SK-N-SH (cell line): Measurements from ENCODE around the gene PCSK2. TPM values are rescaled to one million over a fixed set of nuclear protein-coding genes. Genes with fewer than 3 reads are reported as not detected.

ENCODE experiments used
- CTCF ChIA-PET: fragments of 300-600, 350-600 bp; formaldehyde crosslinking; extraction: SDS; loops from one replicate; lab custom pipeline; 2021; lab: Yijun Ruan, JAX
- POLR2A ChIA-PET: fragments of 350-600 bp; sonication (Branson Sonifier 250); formaldehyde crosslinking; extraction: SDS; loops from one replicate; lab custom pipeline; 2020; ENCODE audit warnings: antibody characterized with exemption, inconsistent platforms; lab: Yijun Ruan, JAX
- DNase-seq: peaks from one replicate; pipeline ENCODE4 v3.0.0; 2012
- H2AFZ ChIP-seq: fragments of 200-600 bp; sonication (generic); 2 replicates; pipeline ENCODE4 v1.8.1; 2016; ENCODE audit warnings: antibody characterized with exemption, mild to moderate bottlenecking, low read depth
- H3F3A ChIP-seq: fragments of 200-600 bp; sonication (generic); replicated peaks from 2 replicates; pipeline ENCODE3; 2016; ENCODE audit warnings: antibody characterized with exemption, mild to moderate bottlenecking; ENCODE audit not compliant: insufficient read depth
- H3K27ac ChIP-seq, 2 experiments: fragments of 200-500 bp in 1 of 2; fragments of 200-600 bp in 1 of 2; sonication (Bioruptor generic) in 1 of 2; sonication (generic), shearing (Covaris generic) in 1 of 2; 2 replicates each; pipeline versions ENCODE4 v1.5.1 to v1.6.1; 2014 to 2016; ENCODE audit warnings: low read depth in 2 of 2, inconsistent platforms in 1 of 2, low read length in 1 of 2, mild to moderate bottlenecking in 1 of 2, mixed read lengths in 1 of 2
- H3K27me3 ChIP-seq: fragments of 200-600 bp; sonication (generic), shearing (Covaris generic); 2 replicates; pipeline ENCODE4 v1.6.1; 2016; ENCODE audit warnings: mixed run types; ENCODE audit not compliant: insufficient read depth
- H3K36me3 ChIP-seq, 2 experiments: fragments of 200-500 bp in 1 of 2; fragments of 200-600 bp in 1 of 2; sonication (Bioruptor generic) in 1 of 2; sonication (generic) in 1 of 2; replicated peaks in 1 of 2; 2 replicates each; pipeline versions ENCODE3 to v1.5.1; 2014 to 2016; ENCODE audit warnings: low read length in 1 of 2, mild to moderate bottlenecking in 1 of 2; ENCODE audit not compliant: insufficient read depth in 2 of 2, control insufficient read depth in 1 of 2
- H3K4me1 ChIP-seq, 2 experiments: fragments of 200-500 bp in 1 of 2; fragments of 200-600 bp in 1 of 2; sonication (Bioruptor generic) in 1 of 2; sonication (generic), shearing (Covaris generic) in 1 of 2; 2 replicates each; pipeline versions ENCODE4 v1.5.1 to v1.6.1; 2014 to 2016; ENCODE audit warnings: low read depth in 1 of 2, low read length in 1 of 2, mixed run types in 1 of 2; ENCODE audit not compliant: insufficient read depth in 2 of 2, control insufficient read depth in 1 of 2
- H3K4me2 ChIP-seq: fragments of 200-600 bp; sonication (generic), shearing (Covaris generic); 2 replicates; pipeline ENCODE4 v1.6.1; 2017; ENCODE audit warnings: mixed run types
- H3K4me3 ChIP-seq, 2 experiments: fragments of 200-500 bp in 1 of 2; fragments of 200-600 bp in 1 of 2; sonication (Bioruptor generic) in 1 of 2; sonication (generic), shearing (Covaris generic) in 1 of 2; 2 replicates each; pipeline versions ENCODE4 v1.5.1 to v1.8.1; 2014 to 2016; ENCODE audit warnings: low read depth in 2 of 2, inconsistent platforms in 1 of 2, low read length in 1 of 2, mild to moderate bottlenecking in 1 of 2, mixed read lengths in 1 of 2, moderate library complexity in 1 of 2
- H3K79me2 ChIP-seq: fragments of 200-600 bp; sonication (generic); 2 replicates; pipeline ENCODE4 v1.8.1; 2017; ENCODE audit warnings: mild to moderate bottlenecking; ENCODE audit not compliant: insufficient read depth
- H3K9ac ChIP-seq: fragments of 200-600 bp; sonication (generic); 2 replicates; pipeline ENCODE4 v1.6.1; 2017; ENCODE audit warnings: mixed run types
- H3K9me2 ChIP-seq: fragments of 200-600 bp; sonication (generic); 2 replicates; pipeline ENCODE4 v1.6.1; 2017; ENCODE audit warnings: mixed run types
- H3K9me3 ChIP-seq: fragments of 200-600 bp; sonication (generic); 2 replicates; pipeline ENCODE4 v1.6.1; 2017; ENCODE audit warnings: mixed run types, mild to moderate bottlenecking, moderate library complexity
- H4K20me1 ChIP-seq: fragments of 200-600 bp; sonication (generic); 2 replicates; pipeline ENCODE4 v1.6.1; 2017; ENCODE audit warnings: mild to moderate bottlenecking, mixed run types; ENCODE audit not compliant: insufficient read depth
- ELF1 ChIP-seq: IDR thresholded peaks from 2 replicates; pipeline ENCODE4 v1.4.0; 2012
- GABPA ChIP-seq: IDR thresholded peaks from 2 replicates; pipeline ENCODE4 v1.4.0; 2012; ENCODE audit warnings: low read depth, mild to moderate bottlenecking
- GATA2 ChIP-seq: sonication (generic); formaldehyde crosslinking; IDR thresholded peaks from 2 replicates; pipeline ENCODE4 v1.5.0; 2020; ENCODE audit warnings: mild to moderate bottlenecking, missing genetic modification reagents
- NRF1 ChIP-seq: IDR thresholded peaks from 2 replicates; pipeline ENCODE4 v1.6.1; 2012; ENCODE audit warnings: low read depth, mild to moderate bottlenecking, low read length
- POLR2AphosphoS5 ChIP-seq: IDR thresholded peaks from 2 replicates; pipeline ENCODE4 v1.6.1; 2012; ENCODE audit warnings: low read depth, low read length
- RCOR1 ChIP-seq: fragments of 150-350 bp; IDR thresholded peaks from 2 replicates; pipeline ENCODE4 v1.6.1; 2017; ENCODE audit warnings: antibody characterized with exemption, low read length
- SIN3A ChIP-seq: IDR thresholded peaks from 2 replicates; pipeline ENCODE4 v1.6.1; 2012; ENCODE audit warnings: low read depth, mild to moderate bottlenecking, low read length, moderate library complexity, borderline replicate concordance
- TAF1 ChIP-seq: IDR thresholded peaks from 2 replicates; pipeline ENCODE4 v1.6.1; 2012; ENCODE audit warnings: low read depth, mild to moderate bottlenecking, low read length, moderate library complexity, borderline replicate concordance
- WGBS: methylation state at CpG from one replicate; pipeline ENCODE4 v1.1.6; 2017; ENCODE audit warnings: low lambda C conversion rate; 5-methylcytosine and 5-hydroxymethylcytosine counted together
- polyA plus RNA-seq, 3 experiments: library from polyadenylated mRNA; depleted of rRNA; stranded (reverse); fragments of >200 nt; gene quantifications; 2 replicates each; pipeline ENCODE4 v1.2.3, GENCODE V29; 2012
- small RNA-seq, 7 experiments: library from RNA; depleted of rRNA; stranded (forward); fragments of <200 nt; gene quantifications; one replicate each; pipeline ENCODE3, GENCODE V24; 2012
- TF ChIP-seq, protein P1 (sequence below): IDR thresholded peaks from 2 replicates; pipeline ENCODE4 v1.4.0; 2012; ENCODE audit warnings: low read depth, borderline replicate concordance
- TF ChIP-seq, protein P2 (sequence below): fragments of 150-350 bp; IDR thresholded peaks from 2 replicates; pipeline ENCODE4 v1.6.1; 2017; ENCODE audit warnings: antibody characterized with exemption, low read length, low read depth, borderline replicate concordance
- TF ChIP-seq, protein P3 (sequence below): IDR thresholded peaks from 2 replicates; pipeline ENCODE4; 2012
- TF ChIP-seq, protein P4 (sequence below): IDR thresholded peaks from 2 replicates; pipeline ENCODE4 v1.4.0; 2012; ENCODE audit warnings: low read depth, borderline replicate concordance

The PCSK2 gene
- polyA plus RNA-seq, 1 of the 3 experiments (the other 2 are of a cell fraction) = not detected

DNA sequence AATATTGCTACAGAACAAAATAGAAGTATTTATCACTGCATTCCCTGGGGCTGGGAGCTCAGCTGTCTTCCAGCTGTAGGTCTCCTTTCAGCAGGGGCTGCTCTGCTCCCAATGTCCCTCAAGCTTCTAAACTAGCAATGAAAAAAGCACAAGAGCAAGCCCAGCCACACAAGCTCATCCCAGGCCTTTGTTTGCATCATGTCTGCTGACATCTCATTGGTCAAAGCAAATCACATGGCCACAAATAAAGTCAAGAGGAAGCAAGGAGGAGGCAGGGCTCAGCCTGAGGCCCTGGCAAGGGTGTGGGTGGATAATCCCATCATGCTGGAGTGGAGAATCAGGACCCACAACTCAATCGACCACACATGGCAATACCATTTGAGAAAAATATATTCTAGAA is 306.6 kb downstream of the PCSK2 start:
- TF ChIP-seq ELF1 (no peak), SIN3A (no peak)
- TF ChIP-seq, protein P1, sequence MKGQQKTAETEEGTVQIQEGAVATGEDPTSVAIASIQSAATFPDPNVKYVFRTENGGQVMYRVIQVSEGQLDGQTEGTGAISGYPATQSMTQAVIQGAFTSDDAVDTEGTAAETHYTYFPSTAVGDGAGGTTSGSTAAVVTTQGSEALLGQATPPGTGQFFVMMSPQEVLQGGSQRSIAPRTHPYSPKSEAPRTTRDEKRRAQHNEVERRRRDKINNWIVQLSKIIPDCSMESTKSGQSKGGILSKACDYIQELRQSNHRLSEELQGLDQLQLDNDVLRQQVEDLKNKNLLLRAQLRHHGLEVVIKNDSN = peak; percentile 89
- no peaks in the 10 kb centered on the region for H3K36me3 ChIP-seq
- H4K20me1 ChIP-seq = no peaks in the 10 kb centered on the region
- H3K4me2 ChIP-seq = no peak overlapping the region
- H3K79me2 ChIP-seq = no peaks in the 10 kb centered on the region
- CTCF ChIA-PET = interaction anchor here (1.1 to 6.3 kb wide), 5 partner anchors 13 to 406 kb away, joined by 3 to 37 read pairs (median 3); no protein-coding TSS in a partner anchor
- WGBS = 52% methylated on average over 1 of the region's 1 CpG
- H3K27me3 ChIP-seq = no peaks in the 10 kb centered on the region
- peaks cover 3 to 9% of the 10 kb centered on the region in 2 experiments; a peak in 2 of 4 replicates for H3K4me1 ChIP-seq
- peak; percentile 39 for DNase-seq
- no peaks in the 10 kb centered on the region for H3K9me2 ChIP-seq
- POLR2A ChIA-PET = no interaction called here
- H3K4me3 ChIP-seq = no peak overlapping the region
- peak overlapping the region; percentile 59 for H2AFZ ChIP-seq
- H3F3A ChIP-seq = peaks cover 6% of the 10 kb centered on the region
- no peak overlapping the region for H3K27ac ChIP-seq
- H3K9ac ChIP-seq = no peak overlapping the region
- H3K9me3 ChIP-seq = no peaks in the 10 kb centered on the region

DNA sequence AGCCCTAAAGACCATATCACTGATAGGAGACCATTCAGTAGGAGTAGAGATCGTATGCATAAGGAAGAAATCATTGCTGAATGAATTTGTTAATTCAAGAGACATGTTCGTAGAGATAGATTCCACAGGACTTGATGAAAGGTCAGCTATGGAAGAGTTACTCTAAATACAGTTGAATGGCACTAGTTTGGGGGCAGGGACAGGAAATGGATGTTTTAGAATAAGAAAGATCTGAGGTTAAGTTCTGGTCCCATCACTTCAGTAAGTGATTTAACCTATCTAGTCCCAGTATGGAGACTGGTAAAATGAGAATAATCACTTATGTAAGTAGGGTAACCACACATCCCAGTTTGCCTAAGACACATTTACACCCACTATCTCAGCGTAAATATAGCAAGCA is 307.2 kb downstream of the PCSK2 start:
- Histone ChIP-seq H2AFZ (no peak overlapping the region), H3K27ac (no peak overlapping the region), H3K9me3 (no peaks in the 10 kb centered on the region), H3K4me1 (peaks cover 3 to 11% of the 10 kb centered on the region in 2 experiments; a peak in 2 of 4 replicates)
- no peak for TF ChIP-seq TAF1
- TF ChIP-seq GABPA = no peak
- no peak for TF ChIP-seq GATA2
- TF ChIP-seq, protein P2, sequence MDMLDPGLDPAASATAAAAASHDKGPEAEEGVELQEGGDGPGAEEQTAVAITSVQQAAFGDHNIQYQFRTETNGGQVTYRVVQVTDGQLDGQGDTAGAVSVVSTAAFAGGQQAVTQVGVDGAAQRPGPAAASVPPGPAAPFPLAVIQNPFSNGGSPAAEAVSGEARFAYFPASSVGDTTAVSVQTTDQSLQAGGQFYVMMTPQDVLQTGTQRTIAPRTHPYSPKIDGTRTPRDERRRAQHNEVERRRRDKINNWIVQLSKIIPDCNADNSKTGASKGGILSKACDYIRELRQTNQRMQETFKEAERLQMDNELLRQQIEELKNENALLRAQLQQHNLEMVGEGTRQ = no peak
- no peak for TF ChIP-seq NRF1
- TF ChIP-seq, protein P3, sequence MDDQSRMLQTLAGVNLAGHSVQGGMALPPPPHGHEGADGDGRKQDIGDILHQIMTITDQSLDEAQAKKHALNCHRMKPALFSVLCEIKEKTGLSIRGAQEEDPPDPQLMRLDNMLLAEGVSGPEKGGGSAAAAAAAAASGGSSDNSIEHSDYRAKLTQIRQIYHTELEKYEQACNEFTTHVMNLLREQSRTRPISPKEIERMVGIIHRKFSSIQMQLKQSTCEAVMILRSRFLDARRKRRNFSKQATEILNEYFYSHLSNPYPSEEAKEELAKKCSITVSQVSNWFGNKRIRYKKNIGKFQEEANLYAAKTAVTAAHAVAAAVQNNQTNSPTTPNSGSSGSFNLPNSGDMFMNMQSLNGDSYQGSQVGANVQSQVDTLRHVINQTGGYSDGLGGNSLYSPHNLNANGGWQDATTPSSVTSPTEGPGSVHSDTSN = no peak
- TF ChIP-seq ELF1 = no peak
- TF ChIP-seq, protein P4, sequence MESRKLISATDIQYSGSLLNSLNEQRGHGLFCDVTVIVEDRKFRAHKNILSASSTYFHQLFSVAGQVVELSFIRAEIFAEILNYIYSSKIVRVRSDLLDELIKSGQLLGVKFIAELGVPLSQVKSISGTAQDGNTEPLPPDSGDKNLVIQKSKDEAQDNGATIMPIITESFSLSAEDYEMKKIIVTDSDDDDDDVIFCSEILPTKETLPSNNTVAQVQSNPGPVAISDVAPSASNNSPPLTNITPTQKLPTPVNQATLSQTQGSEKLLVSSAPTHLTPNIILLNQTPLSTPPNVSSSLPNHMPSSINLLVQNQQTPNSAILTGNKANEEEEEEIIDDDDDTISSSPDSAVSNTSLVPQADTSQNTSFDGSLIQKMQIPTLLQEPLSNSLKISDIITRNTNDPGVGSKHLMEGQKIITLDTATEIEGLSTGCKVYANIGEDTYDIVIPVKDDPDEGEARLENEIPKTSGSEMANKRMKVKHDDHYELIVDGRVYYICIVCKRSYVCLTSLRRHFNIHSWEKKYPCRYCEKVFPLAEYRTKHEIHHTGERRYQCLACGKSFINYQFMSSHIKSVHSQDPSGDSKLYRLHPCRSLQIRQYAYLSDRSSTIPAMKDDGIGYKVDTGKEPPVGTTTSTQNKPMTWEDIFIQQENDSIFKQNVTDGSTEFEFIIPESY = no peak
- TF ChIP-seq POLR2AphosphoS5 = no peak
- no peak for TF ChIP-seq RCOR1
- TF ChIP-seq, all 33 proteins: peak for 0
- no peak overlapping the region for H3K4me3 ChIP-seq
- DNase-seq = no peak
- H3F3A ChIP-seq = peaks cover 6% of the 10 kb centered on the region
- H3K9me2 ChIP-seq = no peaks in the 10 kb centered on the region
- 87% methylated on average over 3 of the region's 3 CpGs for WGBS
- H3K9ac ChIP-seq = no peak overlapping the region
- ChIA-PET CTCF (interaction anchor here (0.9 to 6.3 kb wide), 3 partner anchors 16 to 83 kb away, joined by 3 to 37 read pairs (median 3); no protein-coding TSS in a partner anchor), POLR2A (no interaction called here)
- no peaks in the 10 kb centered on the region for H4K20me1 ChIP-seq
- H3K4me2 ChIP-seq = no peak overlapping the region
- H3K36me3 ChIP-seq = no peaks in the 10 kb centered on the region
- no peaks in the 10 kb centered on the region for H3K79me2 ChIP-seq
- H3K27me3 ChIP-seq = no peaks in the 10 kb centered on the region

Small RNA genes lying within 50 kb of the gene (small RNA-seq; reads per million reads assigned to genes)
- gene AL359511.1 = 0 reads per million in 7 experiments
- gene RNU1-131P = 0 reads per million in 7 experiments
- 0 to 3.6 (median 2.0) reads per million in 7 experiments for gene RNU6-27P
